GM23338 (cell line): ENCODE measurements around the gene TRNP1.

Source experiments
- EZH2 ChIP-seq: fragments of 200-600 bp; sonication (generic); IDR thresholded peaks from one replicate; pipeline ENCODE4 v1.8.0; 2017; ENCODE audit warnings: antibody characterized with exemption, mild to moderate bottlenecking, low read depth; ENCODE audit not compliant: unreplicated experiment
- EZH2phosphoT487 ChIP-seq: fragments of 200-600 bp; sonication (generic); IDR thresholded peaks from one replicate; pipeline ENCODE4 v1.8.1; 2018; ENCODE audit warnings: antibody characterized with exemption; ENCODE audit not compliant: unreplicated experiment
- POLR2AphosphoS5 ChIP-seq: IDR thresholded peaks from 2 replicates; pipeline ENCODE4 v1.6.1; 2016; ENCODE audit warnings: antibody characterized with exemption, low read depth
- TF ChIP-seq, protein P1 (sequence below), 2 experiments: fragments of 200-600 bp in 1 of 2; sonication (generic) in 1 of 2; conservative IDR thresholded peaks; 2 replicates each; pipeline versions ENCODE4 v1.5.1 to v1.6.1; 2016 to 2017; ENCODE audit warnings: antibody characterized with exemption in 2 of 2, low read depth in 2 of 2, mild to moderate bottlenecking in 2 of 2, moderate library complexity in 1 of 2
- TF ChIP-seq, protein P2 (sequence below): IDR thresholded peaks from one replicate; pipeline ENCODE4 v1.6.1; 2018; ENCODE audit warnings: antibody characterized with exemption; ENCODE audit not compliant: unreplicated experiment

DNA sequence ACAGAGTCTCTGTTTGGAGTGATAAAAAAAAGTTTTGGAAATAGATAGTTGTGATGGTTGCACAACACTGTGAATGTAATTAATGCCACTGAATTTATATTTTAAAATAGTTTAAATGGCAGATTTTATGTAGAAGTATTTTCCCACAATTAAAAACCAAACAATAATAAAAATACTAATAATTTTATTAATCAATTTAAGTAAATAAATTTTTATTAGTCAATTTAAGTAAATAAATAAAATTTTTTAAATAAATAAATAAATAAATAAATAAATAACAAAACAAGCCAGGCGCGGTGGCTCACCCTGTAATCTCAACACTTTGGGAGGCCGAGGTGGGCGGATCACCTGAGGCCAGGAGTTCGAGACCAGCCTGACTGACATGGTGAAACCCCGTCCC, 28.3 kb upstream of the TRNP1 start:
- TF ChIP-seq, protein P1, sequence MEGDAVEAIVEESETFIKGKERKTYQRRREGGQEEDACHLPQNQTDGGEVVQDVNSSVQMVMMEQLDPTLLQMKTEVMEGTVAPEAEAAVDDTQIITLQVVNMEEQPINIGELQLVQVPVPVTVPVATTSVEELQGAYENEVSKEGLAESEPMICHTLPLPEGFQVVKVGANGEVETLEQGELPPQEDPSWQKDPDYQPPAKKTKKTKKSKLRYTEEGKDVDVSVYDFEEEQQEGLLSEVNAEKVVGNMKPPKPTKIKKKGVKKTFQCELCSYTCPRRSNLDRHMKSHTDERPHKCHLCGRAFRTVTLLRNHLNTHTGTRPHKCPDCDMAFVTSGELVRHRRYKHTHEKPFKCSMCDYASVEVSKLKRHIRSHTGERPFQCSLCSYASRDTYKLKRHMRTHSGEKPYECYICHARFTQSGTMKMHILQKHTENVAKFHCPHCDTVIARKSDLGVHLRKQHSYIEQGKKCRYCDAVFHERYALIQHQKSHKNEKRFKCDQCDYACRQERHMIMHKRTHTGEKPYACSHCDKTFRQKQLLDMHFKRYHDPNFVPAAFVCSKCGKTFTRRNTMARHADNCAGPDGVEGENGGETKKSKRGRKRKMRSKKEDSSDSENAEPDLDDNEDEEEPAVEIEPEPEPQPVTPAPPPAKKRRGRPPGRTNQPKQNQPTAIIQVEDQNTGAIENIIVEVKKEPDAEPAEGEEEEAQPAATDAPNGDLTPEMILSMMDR (conservative IDR thresholded peaks at IDR 0.05; ENCODE audit: low read depth in 2 of 2): no peak
- TF ChIP-seq EZH2phosphoT487: no peak
- no peak for TF ChIP-seq EZH2
- TF ChIP-seq POLR2AphosphoS5: no peak
- TF ChIP-seq, protein P2, sequence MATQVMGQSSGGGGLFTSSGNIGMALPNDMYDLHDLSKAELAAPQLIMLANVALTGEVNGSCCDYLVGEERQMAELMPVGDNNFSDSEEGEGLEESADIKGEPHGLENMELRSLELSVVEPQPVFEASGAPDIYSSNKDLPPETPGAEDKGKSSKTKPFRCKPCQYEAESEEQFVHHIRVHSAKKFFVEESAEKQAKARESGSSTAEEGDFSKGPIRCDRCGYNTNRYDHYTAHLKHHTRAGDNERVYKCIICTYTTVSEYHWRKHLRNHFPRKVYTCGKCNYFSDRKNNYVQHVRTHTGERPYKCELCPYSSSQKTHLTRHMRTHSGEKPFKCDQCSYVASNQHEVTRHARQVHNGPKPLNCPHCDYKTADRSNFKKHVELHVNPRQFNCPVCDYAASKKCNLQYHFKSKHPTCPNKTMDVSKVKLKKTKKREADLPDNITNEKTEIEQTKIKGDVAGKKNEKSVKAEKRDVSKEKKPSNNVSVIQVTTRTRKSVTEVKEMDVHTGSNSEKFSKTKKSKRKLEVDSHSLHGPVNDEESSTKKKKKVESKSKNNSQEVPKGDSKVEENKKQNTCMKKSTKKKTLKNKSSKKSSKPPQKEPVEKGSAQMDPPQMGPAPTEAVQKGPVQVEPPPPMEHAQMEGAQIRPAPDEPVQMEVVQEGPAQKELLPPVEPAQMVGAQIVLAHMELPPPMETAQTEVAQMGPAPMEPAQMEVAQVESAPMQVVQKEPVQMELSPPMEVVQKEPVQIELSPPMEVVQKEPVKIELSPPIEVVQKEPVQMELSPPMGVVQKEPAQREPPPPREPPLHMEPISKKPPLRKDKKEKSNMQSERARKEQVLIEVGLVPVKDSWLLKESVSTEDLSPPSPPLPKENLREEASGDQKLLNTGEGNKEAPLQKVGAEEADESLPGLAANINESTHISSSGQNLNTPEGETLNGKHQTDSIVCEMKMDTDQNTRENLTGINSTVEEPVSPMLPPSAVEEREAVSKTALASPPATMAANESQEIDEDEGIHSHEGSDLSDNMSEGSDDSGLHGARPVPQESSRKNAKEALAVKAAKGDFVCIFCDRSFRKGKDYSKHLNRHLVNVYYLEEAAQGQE: no peak
